HepG2 (cell line): ENCODE results near the gene NCOR2. TPM values are rescaled to one million over a fixed set of nuclear protein-coding genes. Genes with fewer than 3 reads are reported as not detected.

ENCODE experiments used
- AFF4 ChIP-seq: sonication (generic); formaldehyde crosslinking; IDR thresholded peaks from 2 replicates; pipeline ENCODE4 v1.4.0; 2020; ENCODE audit warnings: missing genetic modification reagents
- ETS1 ChIP-seq: sonication (generic); formaldehyde crosslinking; IDR thresholded peaks from 2 replicates; pipeline ENCODE4 v1.4.0; 2020; ENCODE audit warnings: missing genetic modification reagents
- KDM1A ChIP-seq: IDR thresholded peaks from 2 replicates; pipeline ENCODE4 v1.6.1; 2016; ENCODE audit warnings: missing compliant biosample characterization
- RERE ChIP-seq: IDR thresholded peaks from 2 replicates; pipeline ENCODE4 v1.6.1; 2016; ENCODE audit warnings: low read depth, missing genetic modification reagents, missing compliant biosample characterization
- SMARCC2 ChIP-seq: fragments of 450-650 bp; IDR thresholded peaks from 2 replicates; pipeline ENCODE4 v1.6.1; 2017; ENCODE audit warnings: antibody characterized with exemption, mild to moderate bottlenecking
- TARDBP ChIP-seq: sonication (generic); formaldehyde crosslinking; IDR thresholded peaks from 2 replicates; pipeline ENCODE4 v1.8.0; 2022; ENCODE audit warnings: mild to moderate bottlenecking, missing genetic modification reagents
- ZNF383 ChIP-seq: sonication (generic); formaldehyde crosslinking; IDR thresholded peaks from 2 replicates; pipeline ENCODE4 v1.4.0; 2020; ENCODE audit warnings: missing genetic modification reagents, mild to moderate bottlenecking, borderline replicate concordance
- ZNF576 ChIP-seq: sonication (generic); formaldehyde crosslinking; IDR thresholded peaks from 2 replicates; pipeline ENCODE4 v1.4.0; 2020; ENCODE audit warnings: mild to moderate bottlenecking, missing genetic modification reagents
- ZNF670 ChIP-seq: sonication (generic); formaldehyde crosslinking; IDR thresholded peaks from 2 replicates; pipeline ENCODE4 v1.8.0; 2022; ENCODE audit warnings: mild to moderate bottlenecking, missing genetic modification reagents, borderline replicate concordance
- polyA plus RNA-seq, 8 experiments: library from polyadenylated mRNA; depleted of rRNA in 3 of 8; stranded (reverse) in 7 of 8; unstranded in 1 of 8; fragments of >200 nt; fragmentation: Illumina TruSeq in 4 of 8; extraction: Trizol in 4 of 8; gene quantifications; 2 replicates each; pipeline versions ENCODE4 v1.2.1 to v1.2.3, GENCODE V29; 2011 to 2016; ENCODE audit warnings: low read depth in 4 of 8, missing spikeins in 1 of 8, mixed read lengths in 1 of 8; ENCODE audit not compliant: insufficient read depth in 1 of 8
- total RNA-seq, 5 experiments: library from RNA; depleted of rRNA; stranded (reverse); fragments of >200 nt; fragmentation: Illumina TruSeq; extraction: Trizol; gene quantifications; 2 replicates each; pipeline ENCODE4 v1.2.3, GENCODE V29; 2016; ENCODE audit warnings: low read depth in 1 of 5

NCOR2 gene
- total and polyA plus RNA-seq, 2 of the 13 experiments (the other 11 are each of a cell fraction or from before 2014, with no cell fraction given): 4.5 to 5.7 TPM

GRCh38 chr12:124603100-124603541, 35.7 kb upstream of the NCOR2 start (continued):
- no peak for TF ChIP-seq AFF4 (CRISPR knock-in tag)
- TF ChIP-seq TARDBP (CRISPR knock-in tag): no peak
- TF ChIP-seq ZNF576 (CRISPR knock-in tag): no peak
- TF ChIP-seq SMARCC2: no peak
- no peak for TF ChIP-seq ZNF383 (CRISPR knock-in tag)
- no peak for TF ChIP-seq ETS1 (CRISPR knock-in tag)
- no peak for TF ChIP-seq KDM1A
- TF ChIP-seq ZNF670 (CRISPR knock-in tag): no peak
- TF ChIP-seq RERE (CRISPR knock-in tag): no peak
- TF ChIP-seq, all 625 proteins: peak for 0
